Measurements from ENCODE around the gene HYAL3.

HYAL3 gene

GRCh38 chr3:50298836-50299637 lies at the start of gene HYAL3, which contains the start of gene NAA80:
Gene HYAL3, minus strand, starts transcription at chr3:50299405. Its CDS starts 3,803 bp downstream, at chr3:50295602.
Gene NAA80, minus strand, starts transcription at chr3:50299405. Its CDS starts 1,942 bp downstream, at chr3:50297463.
- no peak for TF ChIP-seq JUND (IDR thresholded peaks at IDR 0.05; ENCODE audit: low read depth)

GRCh38 chr3:50347187-50347813 lies 48.1 kb upstream of the HYAL3 start:
- in situ Hi-C loops (cut with HindIII; ENCODE audit: low pct_unique_long_range_greater_than_20kb, low sequenced_read_pairs): no loop called here
- DNase-seq (ENCODE audit: low read depth in 1 of 2, low spot score in 1 of 2): peak in 1 of 2 experiments; percentile 70
- no peak for TF ChIP-seq JUND (IDR thresholded peaks at IDR 0.05; ENCODE audit: low read depth)

More at GRCh38 chr3:50298836-50299637, at the start of gene HYAL3, which contains the start of gene NAA80:
- DNase-seq (ENCODE audit: low read depth in 1 of 2, low spot score in 1 of 2): peak; percentile 80 to 99
- in situ Hi-C loops (cut with HindIII; ENCODE audit: low pct_unique_long_range_greater_than_20kb, low sequenced_read_pairs): no loop called here

GRCh38 chr3:50345586-50346234 lies 46.5 kb upstream of the HYAL3 start, which contains the start of gene ZMYND10:
Gene ZMYND10, minus strand, starts transcription at chr3:50345732. Its CDS starts 153 bp downstream, at chr3:50345579.
- TF ChIP-seq JUND (IDR thresholded peaks at IDR 0.05; ENCODE audit: low read depth): no peak
- in situ Hi-C loops (cut with HindIII; ENCODE audit: low pct_unique_long_range_greater_than_20kb, low sequenced_read_pairs): no loop called here
- peak; percentile 75 to 84 for DNase-seq (ENCODE audit: low read depth in 1 of 2, low spot score in 1 of 2)

GRCh38 chr3:50345008-50345407 lies 45.8 kb upstream of the HYAL3 start:
- no peak for DNase-seq (ENCODE audit: low read depth in 1 of 2, low spot score in 1 of 2)
- TF ChIP-seq JUND (IDR thresholded peaks at IDR 0.05; ENCODE audit: low read depth): no peak
- in situ Hi-C loops (cut with HindIII; ENCODE audit: low pct_unique_long_range_greater_than_20kb, low sequenced_read_pairs): no loop called here

- no peak for DNase-seq (ENCODE audit: low read depth in 1 of 2, low spot score in 1 of 2)
- in situ Hi-C loops (cut with HindIII; ENCODE audit: low pct_unique_long_range_greater_than_20kb, low sequenced_read_pairs): no loop called here
- TF ChIP-seq JUND (IDR thresholded peaks at IDR 0.05; ENCODE audit: low read depth): no peak
Measured at GRCh38 chr3:50342813-50343633, 43.8 kb upstream of the HYAL3 start.

- DNase-seq (ENCODE audit: low read depth in 1 of 2, low spot score in 1 of 2): no peak
- no peak for TF ChIP-seq JUND (IDR thresholded peaks at IDR 0.05; ENCODE audit: low read depth)
- in situ Hi-C loops (cut with HindIII; ENCODE audit: low pct_unique_long_range_greater_than_20kb, low sequenced_read_pairs): no loop called here
Measured at GRCh38 chr3:50341996-50342650, 42.9 kb upstream of the HYAL3 start.

GRCh38 chr3:50341537-50341936 lies 42.3 kb upstream of the HYAL3 start:
- TF ChIP-seq JUND (IDR thresholded peaks at IDR 0.05; ENCODE audit: low read depth): no peak
- DNase-seq (ENCODE audit: low read depth in 1 of 2, low spot score in 1 of 2): no peak
- in situ Hi-C loops (cut with HindIII; ENCODE audit: low pct_unique_long_range_greater_than_20kb, low sequenced_read_pairs): no loop called here

GRCh38 chr3:50340448-50341329 lies 41.5 kb upstream of the HYAL3 start, which contains the start of gene RASSF1:
Gene RASSF1, minus strand, starts transcription at chr3:50340836. Its CDS starts 31 bp downstream, at chr3:50340805.
- in situ Hi-C loops (cut with HindIII; ENCODE audit: low pct_unique_long_range_greater_than_20kb, low sequenced_read_pairs): no loop called here
- no peak for DNase-seq (ENCODE audit: low read depth in 1 of 2, low spot score in 1 of 2)
- no peak for TF ChIP-seq JUND (IDR thresholded peaks at IDR 0.05; ENCODE audit: low read depth)

- no peak for DNase-seq (ENCODE audit: low read depth in 1 of 2, low spot score in 1 of 2)
- no peak for TF ChIP-seq JUND (IDR thresholded peaks at IDR 0.05; ENCODE audit: low read depth)
- in situ Hi-C loops (cut with HindIII; ENCODE audit: low pct_unique_long_range_greater_than_20kb, low sequenced_read_pairs): no loop called here
Measured at GRCh38 chr3:50340147-50340447, 40.9 kb upstream of the HYAL3 start.

GRCh38 chr3:50339485-50340146 lies 40.4 kb upstream of the HYAL3 start:
- TF ChIP-seq JUND (IDR thresholded peaks at IDR 0.05; ENCODE audit: low read depth): no peak
- no peak for DNase-seq (ENCODE audit: low read depth in 1 of 2, low spot score in 1 of 2)
- in situ Hi-C loops (cut with HindIII; ENCODE audit: low pct_unique_long_range_greater_than_20kb, low sequenced_read_pairs): no loop called here
